T-helper 22 cell (primary cell): ENCODE measurements around the gene UBE3C.

Experiments used
- DNase-seq: peaks from one replicate; pipeline ENCODE4 v3.0.0-alpha.2; 2020; ENCODE audit warnings: low read depth

UBE3C gene

GRCh38 chr7:157177333-157177982 is 38.7 kb downstream of the UBE3C start:
- no peak for DNase-seq

- DNase-seq: no peak
Measured at GRCh38 chr7:157177983-157178381, 39.3 kb downstream of the UBE3C start.

GRCh38 chr7:157183832-157184231 is 45.1 kb downstream of the UBE3C start:
- no peak for DNase-seq

- no peak for DNase-seq
Measured at GRCh38 chr7:157188091-157188665, 49.5 kb downstream of the UBE3C start.

- no peak for DNase-seq
Measured at GRCh38 chr7:157189405-157189804, 50.7 kb downstream of the UBE3C start.

- DNase-seq: no peak
Measured at GRCh38 chr7:157192861-157193260, 54.1 kb downstream of the UBE3C start.

- DNase-seq: no peak
Measured at GRCh38 chr7:157193274-157193673, 54.5 kb downstream of the UBE3C start.

- DNase-seq: no peak
Measured at GRCh38 chr7:157194948-157195347, 56.2 kb downstream of the UBE3C start.

GRCh38 chr7:157195868-157196267 is 57.1 kb downstream of the UBE3C start:
- no peak for DNase-seq

- no peak for DNase-seq
Measured at GRCh38 chr7:157204134-157204533, 65.4 kb downstream of the UBE3C start.

- DNase-seq: no peak
Measured at GRCh38 chr7:157205438-157205837, 66.7 kb downstream of the UBE3C start.

GRCh38 chr7:157208571-157209413 is 70.1 kb downstream of the UBE3C start:
- no peak for DNase-seq

GRCh38 chr7:157210682-157211081 is 72.0 kb downstream of the UBE3C start:
- no peak for DNase-seq

GRCh38 chr7:157211690-157212089 is 73.0 kb downstream of the UBE3C start:
- DNase-seq: no peak

GRCh38 chr7:157219154-157219553 is 80.4 kb downstream of the UBE3C start:
- no peak for DNase-seq

- no peak for DNase-seq
Measured at GRCh38 chr7:157220916-157221569, 82.3 kb downstream of the UBE3C start.

- DNase-seq: no peak
Measured at GRCh38 chr7:157222687-157223086, 84.0 kb downstream of the UBE3C start.

GRCh38 chr7:157224627-157225026 is 85.9 kb downstream of the UBE3C start:
- no peak for DNase-seq

GRCh38 chr7:157228864-157229422 is 90.2 kb downstream of the UBE3C start:
- no peak for DNase-seq

- DNase-seq: no peak
Measured at GRCh38 chr7:157233677-157234076, 95.0 kb downstream of the UBE3C start.

GRCh38 chr7:157234271-157234670 is 95.5 kb downstream of the UBE3C start:
- DNase-seq: no peak
